ENCODE results near the gene GSTM1.
"Not testable (repeated sequence)": the region's sequence is repeated elsewhere in the genome, so short reads cannot be mapped to it uniquely, and the experiment has no call there.

GSTM1 gene

DNA sequence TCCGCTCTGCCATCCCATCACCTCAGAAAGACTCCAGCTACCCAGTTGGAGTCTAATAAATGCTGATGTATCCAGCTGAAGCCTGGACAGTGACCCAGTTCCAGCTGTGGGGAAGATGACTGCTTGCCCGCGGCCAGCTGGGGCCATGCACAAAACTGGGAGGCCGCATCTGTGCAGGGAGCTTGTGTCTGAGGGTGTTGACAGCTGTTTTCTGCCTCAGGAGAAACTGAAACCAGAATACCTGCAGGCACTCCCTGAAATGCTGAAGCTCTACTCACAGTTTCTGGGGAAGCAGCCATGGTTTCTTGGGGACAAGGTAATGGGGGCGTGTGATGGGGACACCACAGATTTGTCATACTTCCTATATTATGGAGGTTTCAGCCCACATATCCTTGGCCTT lies 16.6 kb upstream of the GSTM1 start:
- DNase-seq (ENCODE audit: low read depth) = no peak
- TF ChIP-seq, protein P1, sequence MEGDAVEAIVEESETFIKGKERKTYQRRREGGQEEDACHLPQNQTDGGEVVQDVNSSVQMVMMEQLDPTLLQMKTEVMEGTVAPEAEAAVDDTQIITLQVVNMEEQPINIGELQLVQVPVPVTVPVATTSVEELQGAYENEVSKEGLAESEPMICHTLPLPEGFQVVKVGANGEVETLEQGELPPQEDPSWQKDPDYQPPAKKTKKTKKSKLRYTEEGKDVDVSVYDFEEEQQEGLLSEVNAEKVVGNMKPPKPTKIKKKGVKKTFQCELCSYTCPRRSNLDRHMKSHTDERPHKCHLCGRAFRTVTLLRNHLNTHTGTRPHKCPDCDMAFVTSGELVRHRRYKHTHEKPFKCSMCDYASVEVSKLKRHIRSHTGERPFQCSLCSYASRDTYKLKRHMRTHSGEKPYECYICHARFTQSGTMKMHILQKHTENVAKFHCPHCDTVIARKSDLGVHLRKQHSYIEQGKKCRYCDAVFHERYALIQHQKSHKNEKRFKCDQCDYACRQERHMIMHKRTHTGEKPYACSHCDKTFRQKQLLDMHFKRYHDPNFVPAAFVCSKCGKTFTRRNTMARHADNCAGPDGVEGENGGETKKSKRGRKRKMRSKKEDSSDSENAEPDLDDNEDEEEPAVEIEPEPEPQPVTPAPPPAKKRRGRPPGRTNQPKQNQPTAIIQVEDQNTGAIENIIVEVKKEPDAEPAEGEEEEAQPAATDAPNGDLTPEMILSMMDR (conservative IDR thresholded peaks at IDR 0.05; ENCODE audit: low read length) = no peak
- H3K4me3 ChIP-seq (ENCODE audit: low read length) = no peak overlapping the region

DNA sequence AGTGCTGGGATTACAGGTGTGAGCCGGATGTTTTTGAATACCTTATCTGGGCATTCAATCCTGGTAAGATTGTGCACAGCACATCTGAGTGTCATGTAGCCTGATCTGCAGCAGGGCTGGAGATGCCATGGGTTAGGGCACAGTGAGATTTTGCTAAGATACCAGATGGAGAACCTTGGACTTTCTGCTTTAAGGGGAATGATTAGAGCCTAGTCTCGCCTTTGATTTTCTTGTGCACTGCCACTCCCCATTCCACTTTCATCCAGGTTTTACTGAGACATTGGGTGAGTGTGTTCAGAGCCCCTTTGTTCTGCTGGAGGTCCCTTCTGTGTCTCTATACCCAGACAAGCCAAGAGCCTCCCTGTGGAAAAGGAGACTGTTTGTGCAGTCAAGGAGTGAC lies 13.8 kb upstream of the GSTM1 start:
- DNase-seq (ENCODE audit: low read depth); H3K4me3 ChIP-seq (ENCODE audit: low read length): not testable (repeated sequence)

DNA sequence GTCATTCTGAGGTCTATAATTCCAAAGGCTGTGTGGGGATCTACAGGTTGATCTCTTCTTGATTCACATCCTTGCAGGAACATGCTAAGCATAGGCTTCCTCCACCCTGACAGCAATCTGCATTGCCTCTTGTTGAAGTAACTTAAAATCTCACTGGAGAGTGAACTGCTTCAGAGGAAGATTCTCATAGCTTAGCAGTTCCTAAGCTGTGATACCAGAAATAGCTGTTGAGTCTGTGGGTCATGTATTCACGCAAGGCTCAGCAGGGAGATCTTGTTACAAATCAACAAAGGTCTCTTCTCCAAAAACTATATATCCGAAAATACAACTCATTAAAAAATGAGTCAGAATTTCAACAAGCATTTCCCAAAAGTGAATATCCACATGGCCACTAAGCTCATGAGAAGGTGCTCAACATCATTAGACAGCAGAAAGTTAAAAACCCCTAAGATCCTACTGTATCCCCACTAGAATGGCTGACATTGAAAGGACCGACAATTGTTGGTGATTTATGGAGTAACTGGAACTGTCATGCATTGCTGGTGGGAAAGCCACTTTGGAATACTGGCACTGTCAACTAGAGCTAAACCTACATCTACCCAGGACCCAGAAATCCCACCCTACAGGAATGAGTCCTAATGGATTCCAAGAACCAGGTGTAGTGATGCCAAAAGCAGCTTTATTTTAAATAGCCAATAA lies 10.8 kb upstream of the GSTM1 start:
- not testable (repeated sequence) for H3K4me3 ChIP-seq (ENCODE audit: low read length); DNase-seq (ENCODE audit: low read depth)

DNA sequence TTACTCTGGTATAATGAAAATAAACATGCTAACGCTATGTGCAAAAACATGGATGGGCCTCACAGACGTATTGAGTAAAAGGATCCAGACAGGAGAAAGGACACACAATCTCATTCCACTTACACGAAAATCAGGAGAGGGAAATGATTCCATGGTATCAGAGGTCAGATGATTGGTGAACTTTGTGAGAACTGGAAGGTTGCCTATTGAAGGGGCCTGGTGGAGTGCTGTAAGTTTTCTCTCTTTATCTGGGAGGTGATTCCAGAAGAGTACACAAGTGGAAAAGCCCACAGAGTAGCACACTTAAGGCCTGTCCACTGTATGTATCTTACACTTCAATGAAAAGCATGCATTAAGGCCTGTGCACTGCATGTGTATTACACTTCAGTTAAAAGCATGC lies 10.2 kb upstream of the GSTM1 start:
- DNase-seq (ENCODE audit: low read depth) = no peak
- TF ChIP-seq, protein P1 (conservative IDR thresholded peaks at IDR 0.05; ENCODE audit: low read length) = no peak
- no peak overlapping the region for H3K4me3 ChIP-seq (ENCODE audit: low read length)

DNA sequence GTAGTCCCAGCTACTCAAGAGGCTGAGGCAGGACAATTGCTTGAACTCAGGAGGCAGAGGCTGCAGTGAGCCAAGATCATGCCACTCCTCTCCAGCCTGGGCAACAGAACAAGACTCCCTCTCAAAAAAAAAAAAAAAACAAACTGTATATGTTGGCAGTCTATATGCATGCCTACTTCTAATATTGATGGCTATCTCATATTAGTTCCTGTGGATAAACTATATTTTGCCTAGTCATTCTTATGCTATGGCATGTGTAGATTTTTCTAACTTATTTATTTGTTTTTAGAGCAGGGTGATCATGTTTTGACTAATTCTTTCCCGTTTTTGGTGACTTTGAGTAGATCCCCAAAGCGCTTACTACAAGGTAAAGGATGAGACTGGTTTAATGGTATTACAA lies 9.0 kb upstream of the GSTM1 start:
- not testable (repeated sequence) for DNase-seq (ENCODE audit: low read depth); H3K4me3 ChIP-seq (ENCODE audit: low read length)

DNA sequence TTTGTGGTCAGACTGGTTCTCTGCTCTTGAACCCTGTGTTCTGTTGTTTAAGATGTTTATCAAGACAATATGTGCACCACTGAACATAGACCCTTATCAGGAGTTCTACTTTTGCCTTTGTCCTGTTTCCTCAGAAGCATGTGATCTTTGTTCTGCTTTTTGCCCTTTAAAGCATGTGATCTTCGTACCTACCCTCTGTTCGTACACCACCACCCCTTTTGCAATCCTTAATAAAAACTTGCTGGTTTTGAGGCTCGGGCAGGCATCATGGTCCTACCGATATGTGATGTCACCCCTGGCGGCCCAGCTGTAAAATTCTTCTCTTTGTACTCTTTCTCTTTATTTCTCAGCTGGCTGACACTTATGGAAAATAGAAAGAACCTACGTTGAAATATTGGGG lies 2.8 kb upstream of the GSTM1 start:
- H3K4me3 ChIP-seq (ENCODE audit: low read length); DNase-seq (ENCODE audit: low read depth): not testable (repeated sequence)

DNA sequence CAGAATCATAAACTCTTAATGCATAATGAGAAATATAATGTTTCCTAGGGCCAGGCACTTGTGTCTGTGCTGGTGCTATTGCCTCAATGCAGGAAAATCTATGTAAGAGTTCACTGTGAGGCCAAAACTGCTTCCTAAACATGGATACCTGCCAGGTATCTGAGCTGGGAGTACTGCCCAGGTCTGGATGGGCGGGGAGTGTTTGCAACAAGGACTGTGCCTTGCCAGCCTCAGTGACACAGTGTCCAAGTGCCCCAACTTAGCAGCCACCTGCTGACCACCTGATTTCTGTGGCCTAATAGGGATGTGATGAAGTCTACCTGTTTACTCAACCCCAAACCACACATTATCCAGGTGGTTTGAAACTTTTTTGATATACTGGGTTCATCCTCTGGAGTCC lies 2.2 kb upstream of the GSTM1 start:
- H3K4me3 ChIP-seq (ENCODE audit: low read length); DNase-seq (ENCODE audit: low read depth): not testable (repeated sequence)

DNA sequence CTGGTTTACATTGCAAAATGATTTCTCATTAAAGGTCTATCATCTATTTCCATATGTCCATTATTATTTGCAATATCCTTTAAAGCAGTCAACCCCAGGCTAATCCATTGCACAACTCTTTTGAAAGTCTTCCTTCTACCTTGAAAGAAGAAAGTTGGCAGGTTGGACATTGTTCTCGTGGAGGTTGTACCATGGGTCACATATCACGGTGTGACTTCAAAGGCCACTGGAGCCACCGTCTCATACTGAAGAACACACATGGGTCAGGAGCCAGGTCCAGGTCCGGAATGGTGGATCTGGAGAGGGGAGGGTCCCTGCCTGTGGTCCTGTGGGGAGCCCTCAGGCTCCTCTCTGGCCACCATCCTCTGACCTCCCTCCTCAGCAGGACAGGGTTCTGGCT lies 1.7 kb upstream of the GSTM1 start:
- H3K4me3 ChIP-seq (ENCODE audit: low read length); DNase-seq (ENCODE audit: low read depth): not testable (repeated sequence)

DNA sequence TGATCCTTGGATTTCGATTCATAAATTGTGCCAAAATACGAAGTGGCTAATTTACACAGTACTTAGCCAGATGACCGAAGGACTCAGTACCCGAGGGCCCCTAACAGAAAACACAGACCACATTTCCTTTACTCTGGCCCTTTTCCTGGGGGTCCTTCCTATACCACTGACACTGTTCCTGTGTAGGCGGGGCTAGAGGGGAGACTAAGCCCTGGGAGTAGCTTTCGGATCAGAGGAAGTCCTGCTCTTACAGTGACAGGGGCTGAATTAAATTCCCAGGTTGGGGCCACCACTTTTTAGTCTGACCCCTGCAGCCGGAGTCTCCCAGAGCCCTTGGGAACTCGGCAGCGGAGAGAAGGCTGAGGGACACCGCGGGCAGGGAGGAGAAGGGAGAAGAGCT lies 508 bp upstream of the GSTM1 start:
- not testable (repeated sequence) for DNase-seq (ENCODE audit: low read depth); H3K4me3 ChIP-seq (ENCODE audit: low read length)

DNA sequence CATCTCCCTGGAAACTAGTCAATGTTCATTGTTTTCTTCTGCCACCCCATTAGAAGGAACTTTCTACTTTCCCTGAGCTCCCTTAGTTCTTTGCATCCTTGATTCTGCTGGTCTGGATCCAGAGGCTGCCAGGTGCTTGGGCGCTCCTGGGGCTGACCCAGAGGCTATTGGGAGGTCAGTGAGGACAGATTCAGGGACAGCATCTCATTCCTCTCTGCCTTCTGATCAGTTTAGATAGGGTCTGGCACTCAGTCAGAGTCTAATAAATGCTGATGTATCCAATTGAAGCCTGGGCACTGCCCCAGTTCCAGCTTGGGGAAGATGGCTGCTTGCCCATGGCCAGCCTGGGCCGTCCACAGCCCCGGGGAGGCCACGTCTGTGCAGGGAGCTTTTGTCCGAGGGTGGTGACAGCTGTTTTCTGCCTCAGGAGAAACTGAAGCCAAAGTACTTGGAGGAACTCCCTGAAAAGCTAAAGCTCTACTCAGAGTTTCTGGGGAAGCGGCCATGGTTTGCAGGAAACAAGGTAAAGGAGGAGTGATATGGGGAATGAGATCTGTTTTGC lies 2.3 kb downstream of the GSTM1 start:
- TF ChIP-seq, protein P1 (conservative IDR thresholded peaks at IDR 0.05; ENCODE audit: low read length) = no peak
- H3K4me3 ChIP-seq (ENCODE audit: low read length) = no peak overlapping the region
- no peak for DNase-seq (ENCODE audit: low read depth)

DNA sequence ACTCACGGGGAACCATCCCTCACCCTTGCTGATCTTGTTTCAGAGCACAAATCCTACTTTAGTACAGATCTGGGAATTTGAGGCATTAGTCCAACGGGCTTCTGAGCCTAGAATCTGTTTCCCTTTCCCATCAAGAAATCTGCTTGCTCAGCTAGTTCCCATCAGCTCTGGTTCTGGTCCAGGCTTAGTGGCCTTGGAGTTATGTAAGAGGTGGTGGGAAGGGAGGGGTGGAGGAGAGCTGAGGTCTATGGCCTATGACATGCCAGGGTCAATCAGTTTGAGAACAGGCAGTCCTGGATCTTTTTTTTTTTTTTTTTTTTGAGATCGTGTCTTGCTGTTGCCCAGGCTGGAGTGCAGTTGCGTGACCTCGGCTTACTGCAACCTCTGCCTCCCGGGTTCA lies 4.1 kb downstream of the GSTM1 start:
- no peak for DNase-seq (ENCODE audit: low read depth)
- no peak overlapping the region for H3K4me3 ChIP-seq (ENCODE audit: low read length)
- TF ChIP-seq, protein P1 (conservative IDR thresholded peaks at IDR 0.05; ENCODE audit: low read length) = no peak

DNA sequence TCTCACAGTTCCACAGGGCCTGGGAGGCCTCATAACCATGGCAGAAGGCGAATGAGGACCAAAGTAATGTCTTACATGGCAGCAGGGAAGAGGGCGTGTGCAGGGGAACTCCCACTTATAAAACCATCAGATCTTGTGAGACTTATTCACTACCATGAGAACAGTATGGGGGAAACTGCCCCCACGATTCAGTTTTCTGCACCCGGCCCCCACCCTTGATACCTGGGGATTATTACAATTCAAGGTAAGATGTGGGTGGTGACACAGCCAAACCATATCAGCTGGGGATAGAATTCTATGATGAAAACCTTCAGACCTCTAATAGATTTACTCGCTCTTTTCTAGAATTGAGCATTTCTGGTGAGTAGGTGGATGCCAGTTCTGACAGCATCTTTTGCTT lies 6.8 kb downstream of the GSTM1 start:
- not testable (repeated sequence) for H3K4me3 ChIP-seq (ENCODE audit: low read length); DNase-seq (ENCODE audit: low read depth)

DNA sequence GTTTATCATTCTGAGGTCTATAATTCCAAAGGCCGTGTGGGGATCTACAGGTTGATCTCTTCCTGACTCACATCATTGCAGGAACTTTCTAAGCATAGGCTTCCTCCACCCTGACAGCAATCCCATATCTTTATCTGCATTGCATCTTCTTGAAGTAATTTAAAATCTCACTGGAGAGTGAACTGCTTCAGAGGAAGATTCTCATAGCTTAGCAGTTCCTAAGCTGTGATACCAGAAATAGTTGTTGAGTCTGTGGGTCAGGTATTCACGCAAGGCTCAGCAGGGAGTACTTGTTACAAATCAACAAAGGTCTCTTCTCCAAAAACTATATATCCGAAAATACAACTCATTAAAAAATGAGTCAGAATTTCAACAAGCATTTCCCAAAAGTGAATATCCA lies 7.5 kb downstream of the GSTM1 start:
- not testable (repeated sequence) for DNase-seq (ENCODE audit: low read depth); H3K4me3 ChIP-seq (ENCODE audit: low read length)
